Measurements from ENCODE around the gene SLC6A12.
"Not testable (repeated sequence)": the region's sequence is repeated elsewhere in the genome, so short reads cannot be mapped to it uniquely, and the experiment has no call there.

SLC6A12 gene

GRCh38 chr12:217029-217428 is 3.1 kb upstream of the SLC6A12 start:
- DNase-seq (ENCODE audit: low read depth in 2 of 2) = not testable (repeated sequence)

- no peak for DNase-seq (ENCODE audit: low read depth in 2 of 2)
These were observed 1.2 kb upstream of the SLC6A12 start for GRCh38 chr12:215116-215515.

GRCh38 chr12:213527-213932 is 427 bp downstream of the SLC6A12 start:
- DNase-seq (ENCODE audit: low read depth in 2 of 2) = no peak

- no peak for DNase-seq (ENCODE audit: low read depth in 2 of 2)
These were observed 1.0 kb downstream of the SLC6A12 start for GRCh38 chr12:212715-213526.

- DNase-seq (ENCODE audit: low read depth in 2 of 2) = no peak
These were observed 1.6 kb downstream of the SLC6A12 start for GRCh38 chr12:212415-212714.

- DNase-seq (ENCODE audit: low read depth in 2 of 2) = no peak
These were observed 2.1 kb downstream of the SLC6A12 start for GRCh38 chr12:211639-212414.

GRCh38 chr12:211142-211465 is 2.9 kb downstream of the SLC6A12 start:
- DNase-seq (ENCODE audit: low read depth in 2 of 2) = no peak

GRCh38 chr12:210277-211141 is 3.4 kb downstream of the SLC6A12 start:
- no peak for DNase-seq (ENCODE audit: low read depth in 2 of 2)

GRCh38 chr12:209851-210250 is 4.1 kb downstream of the SLC6A12 start:
- DNase-seq (ENCODE audit: low read depth in 2 of 2) = no peak

GRCh38 chr12:209246-209645 is 4.7 kb downstream of the SLC6A12 start:
- no peak for DNase-seq (ENCODE audit: low read depth in 2 of 2)

- DNase-seq (ENCODE audit: low read depth in 2 of 2) = no peak
These were observed 5.1 kb downstream of the SLC6A12 start for GRCh38 chr12:208813-209212.

- no peak for DNase-seq (ENCODE audit: low read depth in 2 of 2)
These were observed 6.2 kb downstream of the SLC6A12 start for GRCh38 chr12:207804-208203.

- DNase-seq (ENCODE audit: low read depth in 2 of 2) = no peak
These were observed 7.1 kb downstream of the SLC6A12 start for GRCh38 chr12:206746-207440.

GRCh38 chr12:205026-205425 is 8.9 kb downstream of the SLC6A12 start:
- DNase-seq (ENCODE audit: low read depth in 2 of 2) = no peak

- DNase-seq (ENCODE audit: low read depth in 2 of 2) = no peak
These were observed 9.7 kb downstream of the SLC6A12 start for GRCh38 chr12:204261-204678.

GRCh38 chr12:203462-204260 is 10.3 kb downstream of the SLC6A12 start:
- no peak for DNase-seq (ENCODE audit: low read depth in 2 of 2)

- DNase-seq (ENCODE audit: low read depth in 2 of 2) = no peak
These were observed 10.9 kb downstream of the SLC6A12 start for GRCh38 chr12:203074-203461.

- DNase-seq (ENCODE audit: low read depth in 2 of 2) = no peak
These were observed 11.8 kb downstream of the SLC6A12 start for GRCh38 chr12:202081-202731.

GRCh38 chr12:201361-201760 is 12.6 kb downstream of the SLC6A12 start:
- DNase-seq (ENCODE audit: low read depth in 2 of 2) = no peak

- DNase-seq (ENCODE audit: low read depth in 2 of 2) = no peak
These were observed 15.3 kb downstream of the SLC6A12 start for GRCh38 chr12:198705-199104.

All from fibroblast of skin of left biceps (primary cell).